Measurements from ENCODE around the gene EMILIN3.

EMILIN3 gene

GRCh38 chr20:41366546-41367392, at the start of gene EMILIN3:
Gene EMILIN3 (minus strand): TSS chr20:41366818. CDS start chr20:41366634, 184 bp downstream.
- no peak for DNase-seq

- no peak for DNase-seq
Observed at GRCh38 chr20:41415191-41415590, 48.6 kb upstream of the EMILIN3 start.

GRCh38 chr20:41413169-41413568, 46.6 kb upstream of the EMILIN3 start:
- DNase-seq: no peak

GRCh38 chr20:41412324-41413120, 45.9 kb upstream of the EMILIN3 start:
- no peak for DNase-seq

GRCh38 chr20:41411391-41411847, 44.8 kb upstream of the EMILIN3 start:
- no peak for DNase-seq

- no peak for DNase-seq
Observed at GRCh38 chr20:41408986-41409385, 42.4 kb upstream of the EMILIN3 start.

GRCh38 chr20:41408156-41408794, 41.7 kb upstream of the EMILIN3 start:
- DNase-seq: peak; percentile 22

GRCh38 chr20:41407607-41408006, 41.0 kb upstream of the EMILIN3 start:
- DNase-seq: no peak

GRCh38 chr20:41406896-41407444, 40.4 kb upstream of the EMILIN3 start:
- DNase-seq: no peak

- no peak for DNase-seq
Observed at GRCh38 chr20:41406353-41406752, 39.7 kb upstream of the EMILIN3 start.

GRCh38 chr20:41405436-41405835, 38.8 kb upstream of the EMILIN3 start:
- no peak for DNase-seq

- DNase-seq: no peak
Observed at GRCh38 chr20:41403604-41404003, 37.0 kb upstream of the EMILIN3 start.

GRCh38 chr20:41398408-41398807, 31.8 kb upstream of the EMILIN3 start:
- no peak for DNase-seq

GRCh38 chr20:41395667-41396664, 29.3 kb upstream of the EMILIN3 start:
- no peak for DNase-seq

GRCh38 chr20:41394931-41395666, 28.5 kb upstream of the EMILIN3 start:
- no peak for DNase-seq

GRCh38 chr20:41394081-41394480, 27.5 kb upstream of the EMILIN3 start:
- no peak for DNase-seq

- DNase-seq: no peak
Observed at GRCh38 chr20:41393705-41394066, 27.1 kb upstream of the EMILIN3 start.

- DNase-seq: no peak
Observed at GRCh38 chr20:41392871-41393704, 26.5 kb upstream of the EMILIN3 start.

- no peak for DNase-seq
Observed at GRCh38 chr20:41392295-41392694, 25.7 kb upstream of the EMILIN3 start.

- no peak for DNase-seq
Observed at GRCh38 chr20:41391587-41392001, 25.0 kb upstream of the EMILIN3 start.
